T-helper 2 cell treated with Interferon-gamma antibody and Interleukin-4, amounts not matched to agents 100 ng/mL and 5 ng/mL, for 36 hours (primary cell): ENCODE data around the gene AGTPBP1. TPM values are rescaled to one million over a fixed set of nuclear protein-coding genes. Genes with fewer than 3 reads are reported as not detected.
"Not testable (repeated sequence)": the region's sequence is repeated elsewhere in the genome, so short reads cannot be mapped to it uniquely, and the experiment has no call there.

ENCODE experiments used
- intact Hi-C: fragments of 100-400 bp; cut with micrococcal nuclease; formaldehyde crosslinking; loops from one replicate; pipeline ENCODE4 v1.15.1; 2023
- total RNA-seq: library from RNA; stranded (reverse); gene quantifications from 2 replicates; pipeline ENCODE4 v1.2.3, GENCODE V29; 2022

AGTPBP1 gene
- total RNA-seq, 1 donor from 2014 or later, result 29.1 TPM

GRCh38 chr9:85726737-85727136 is 15.0 kb downstream of the AGTPBP1 start:
- intact Hi-C loops, result no loop called here

- intact Hi-C loops, result no loop called here
These were observed 18.5 kb downstream of the AGTPBP1 start for GRCh38 chr9:85723215-85723614.

GRCh38 chr9:85719411-85719810 is 22.3 kb downstream of the AGTPBP1 start:
- intact Hi-C loops, result not testable (repeated sequence)

GRCh38 chr9:85717818-85718217 is 23.9 kb downstream of the AGTPBP1 start:
- intact Hi-C loops, result not testable (repeated sequence)

GRCh38 chr9:85717220-85717619 is 24.5 kb downstream of the AGTPBP1 start:
- intact Hi-C loops, result no loop called here

GRCh38 chr9:85716031-85716877 is 25.5 kb downstream of the AGTPBP1 start:
- intact Hi-C loops, result no loop called here

GRCh38 chr9:85715587-85715986 is 26.2 kb downstream of the AGTPBP1 start:
- intact Hi-C loops, result no loop called here

- intact Hi-C loops, result no loop called here
These were observed 27.9 kb downstream of the AGTPBP1 start for GRCh38 chr9:85713897-85714296.

- intact Hi-C loops, result no loop called here
These were observed 37.0 kb downstream of the AGTPBP1 start for GRCh38 chr9:85704744-85705143.

- intact Hi-C loops, result no loop called here
These were observed 38.4 kb downstream of the AGTPBP1 start for GRCh38 chr9:85703398-85703797.

- intact Hi-C loops, result no loop called here
These were observed 38.9 kb downstream of the AGTPBP1 start for GRCh38 chr9:85702726-85703289.

GRCh38 chr9:85702191-85702590 is 39.6 kb downstream of the AGTPBP1 start:
- intact Hi-C loops, result no loop called here

GRCh38 chr9:85700330-85700729 is 41.4 kb downstream of the AGTPBP1 start:
- intact Hi-C loops, result no loop called here

GRCh38 chr9:85688361-85688760 is 53.4 kb downstream of the AGTPBP1 start:
- intact Hi-C loops, result no loop called here

- intact Hi-C loops, result no loop called here
These were observed 56.7 kb downstream of the AGTPBP1 start for GRCh38 chr9:85685081-85685480.

GRCh38 chr9:85676790-85677189 is 65.0 kb downstream of the AGTPBP1 start:
- intact Hi-C loops, result no loop called here

- intact Hi-C loops, result no loop called here
These were observed 74.4 kb downstream of the AGTPBP1 start for GRCh38 chr9:85667374-85667773.

- intact Hi-C loops, result no loop called here
These were observed 75.7 kb downstream of the AGTPBP1 start for GRCh38 chr9:85666086-85666485.

- intact Hi-C loops, result no loop called here
These were observed 79.2 kb downstream of the AGTPBP1 start for GRCh38 chr9:85662573-85662972.

GRCh38 chr9:85658716-85659115 is 83.0 kb downstream of the AGTPBP1 start:
- intact Hi-C loops, result no loop called here

- intact Hi-C loops, result no loop called here
These were observed 88.6 kb downstream of the AGTPBP1 start for GRCh38 chr9:85653153-85653552.

GRCh38 chr9:85647571-85647970 is 94.2 kb downstream of the AGTPBP1 start:
- intact Hi-C loops, result no loop called here
